ENCODE data around the gene TOM1L2. TPM values are rescaled to one million over a fixed set of nuclear protein-coding genes. Genes with fewer than 3 reads are reported as not detected.

The TOM1L2 gene
- polyA plus RNA-seq, 1 donor from 2014 or later, result 40.9 TPM

- H3F3A ChIP-seq (ENCODE audit: insufficient read depth, low read length, poor library complexity, severe bottlenecking), result no peaks in the 10 kb centered on the region
- H4K20me1 ChIP-seq (ENCODE audit: insufficient read depth), result no peaks in the 10 kb centered on the region
- H3K4me2 ChIP-seq (ENCODE audit: low read length), result no peak overlapping the region
- H3K27ac ChIP-seq (ENCODE audit: low read length), result no peak overlapping the region
- H2AFZ ChIP-seq (ENCODE audit: low read depth, low read length), result no peak overlapping the region
- H3K79me2 ChIP-seq (replicated peaks; ENCODE audit: insufficient read depth, low read length), result no peaks in the 10 kb centered on the region
- no peak overlapping the region for H3K9ac ChIP-seq (ENCODE audit: low read length)
- TF ChIP-seq MXI1 (conservative IDR thresholded peaks at IDR 0.05; ENCODE audit: poor library complexity, severe bottlenecking) (no peak), EP300 (conservative IDR thresholded peaks at IDR 0.05; ENCODE audit: poor library complexity, severe bottlenecking) (no peak), SMC3 (conservative IDR thresholded peaks at IDR 0.05; ENCODE audit: poor library complexity) (no peak)
- no peak overlapping the region for H3K4me3 ChIP-seq (ENCODE audit: low read length)
- H3K9me2 ChIP-seq (ENCODE audit: insufficient read depth, low read length), result no peaks in the 10 kb centered on the region
- H3K9me3 ChIP-seq (ENCODE audit: low read length), result no peaks in the 10 kb centered on the region
- no peaks in the 10 kb centered on the region for H3K36me3 ChIP-seq (ENCODE audit: insufficient read depth, low read length)
- H3K27me3 ChIP-seq (ENCODE audit: insufficient read depth, low read depth, low read length), result no peaks in the 10 kb centered on the region
Measured at GRCh38 chr17:17982801-17983200, 10.6 kb upstream of the TOM1L2 start.

DNA sequence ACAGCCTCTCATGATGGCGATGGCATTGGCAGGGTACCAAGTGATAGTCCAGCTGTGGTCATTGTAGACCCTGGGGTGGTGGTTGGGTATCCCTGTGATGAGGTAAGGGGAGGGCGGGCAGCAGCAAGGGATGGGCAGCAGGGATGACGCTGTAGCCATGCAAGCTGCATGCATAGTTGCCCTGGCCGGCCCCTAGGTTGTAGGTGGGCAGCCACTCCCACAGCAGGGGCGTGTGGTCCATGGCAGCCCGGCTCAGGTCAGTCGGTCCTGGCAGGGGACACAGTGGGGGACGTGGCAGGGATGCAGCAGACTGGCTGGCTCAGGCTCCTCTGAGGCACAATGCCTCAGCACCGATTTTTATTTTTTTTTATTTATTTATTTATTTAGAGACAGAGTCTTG lies 9.1 kb upstream of the TOM1L2 start:
- no peak overlapping the region for H3K27ac ChIP-seq (ENCODE audit: low read length)
- no peaks in the 10 kb centered on the region for H3K9me3 ChIP-seq (ENCODE audit: low read length)
- no peak for TF ChIP-seq RAD21 (conservative IDR thresholded peaks at IDR 0.05)
- TF ChIP-seq POLR2AphosphoS5 (IDR thresholded peaks at IDR 0.05), result no peak
- no peaks in the 10 kb centered on the region for H3K36me3 ChIP-seq (ENCODE audit: insufficient read depth, low read length)
- no peak overlapping the region for H3K9ac ChIP-seq (ENCODE audit: low read length)
- no peaks in the 10 kb centered on the region for H3K79me2 ChIP-seq (replicated peaks; ENCODE audit: insufficient read depth, low read length)
- H3K27me3 ChIP-seq (ENCODE audit: insufficient read depth, low read depth, low read length), result no peaks in the 10 kb centered on the region
- no peaks in the 10 kb centered on the region for H3F3A ChIP-seq (ENCODE audit: insufficient read depth, low read length, poor library complexity, severe bottlenecking)
- H2AFZ ChIP-seq (ENCODE audit: low read depth, low read length), result no peak overlapping the region
- no peaks in the 10 kb centered on the region for H3K9me2 ChIP-seq (ENCODE audit: insufficient read depth, low read length)
- H4K20me1 ChIP-seq (ENCODE audit: insufficient read depth), result no peaks in the 10 kb centered on the region
- H3K4me3 ChIP-seq (ENCODE audit: low read length), result no peak overlapping the region
- H3K4me2 ChIP-seq (ENCODE audit: low read length), result no peak overlapping the region

DNA sequence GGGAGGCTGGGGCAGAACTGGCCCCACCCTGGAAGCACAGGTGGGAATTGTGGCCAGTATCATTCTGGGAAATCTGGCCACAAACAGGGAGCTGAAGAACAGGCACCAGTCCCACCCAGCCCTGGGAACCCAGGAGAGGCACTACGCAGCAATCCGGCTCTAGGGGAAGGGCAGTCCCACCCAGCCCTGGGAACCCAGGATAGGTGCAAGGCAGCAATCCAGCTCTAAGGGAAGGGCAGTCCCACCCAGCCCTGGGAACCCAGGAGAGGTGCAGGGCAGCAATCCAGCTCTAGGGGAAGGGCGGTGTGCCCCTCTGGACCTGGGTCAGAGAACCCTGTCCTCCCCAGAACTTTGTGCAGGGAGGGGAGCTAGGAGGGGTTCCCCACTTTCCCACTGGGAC lies 7.6 kb upstream of the TOM1L2 start:
- no peaks in the 10 kb centered on the region for H3F3A ChIP-seq (ENCODE audit: insufficient read depth, low read length, poor library complexity, severe bottlenecking)
- no peak for TF ChIP-seq EZH2 (IDR thresholded peaks at IDR 0.05; ENCODE audit: borderline replicate concordance, insufficient read depth, low read length, poor library complexity, severe bottlenecking)
- TF ChIP-seq REST (IDR thresholded peaks at IDR 0.05; ENCODE audit: borderline replicate concordance), result no peak
- TF ChIP-seq MXI1 (conservative IDR thresholded peaks at IDR 0.05; ENCODE audit: poor library complexity, severe bottlenecking), result no peak
- TF ChIP-seq SMC3 (conservative IDR thresholded peaks at IDR 0.05; ENCODE audit: poor library complexity), result no peak
- TF ChIP-seq, protein P1, sequence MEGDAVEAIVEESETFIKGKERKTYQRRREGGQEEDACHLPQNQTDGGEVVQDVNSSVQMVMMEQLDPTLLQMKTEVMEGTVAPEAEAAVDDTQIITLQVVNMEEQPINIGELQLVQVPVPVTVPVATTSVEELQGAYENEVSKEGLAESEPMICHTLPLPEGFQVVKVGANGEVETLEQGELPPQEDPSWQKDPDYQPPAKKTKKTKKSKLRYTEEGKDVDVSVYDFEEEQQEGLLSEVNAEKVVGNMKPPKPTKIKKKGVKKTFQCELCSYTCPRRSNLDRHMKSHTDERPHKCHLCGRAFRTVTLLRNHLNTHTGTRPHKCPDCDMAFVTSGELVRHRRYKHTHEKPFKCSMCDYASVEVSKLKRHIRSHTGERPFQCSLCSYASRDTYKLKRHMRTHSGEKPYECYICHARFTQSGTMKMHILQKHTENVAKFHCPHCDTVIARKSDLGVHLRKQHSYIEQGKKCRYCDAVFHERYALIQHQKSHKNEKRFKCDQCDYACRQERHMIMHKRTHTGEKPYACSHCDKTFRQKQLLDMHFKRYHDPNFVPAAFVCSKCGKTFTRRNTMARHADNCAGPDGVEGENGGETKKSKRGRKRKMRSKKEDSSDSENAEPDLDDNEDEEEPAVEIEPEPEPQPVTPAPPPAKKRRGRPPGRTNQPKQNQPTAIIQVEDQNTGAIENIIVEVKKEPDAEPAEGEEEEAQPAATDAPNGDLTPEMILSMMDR (IDR thresholded peaks at IDR 0.05; ENCODE audit: poor library complexity, severe bottlenecking), result no peak
- no peak for TF ChIP-seq EP300 (conservative IDR thresholded peaks at IDR 0.05; ENCODE audit: poor library complexity, severe bottlenecking)
- no peak for TF ChIP-seq TAF1 (IDR thresholded peaks at IDR 0.05; ENCODE audit: low read depth)
- TF ChIP-seq RAD21 (conservative IDR thresholded peaks at IDR 0.05), result no peak
- TF ChIP-seq POLR2AphosphoS5 (IDR thresholded peaks at IDR 0.05), result no peak
- no peak overlapping the region for H3K4me2 ChIP-seq (ENCODE audit: low read length)
- no peak overlapping the region for H2AFZ ChIP-seq (ENCODE audit: low read depth, low read length)
- no peaks in the 10 kb centered on the region for H3K27me3 ChIP-seq (ENCODE audit: insufficient read depth, low read depth, low read length)
- no peak overlapping the region for H3K4me3 ChIP-seq (ENCODE audit: low read length)
- H3K9me3 ChIP-seq (ENCODE audit: low read length), result no peaks in the 10 kb centered on the region
- H4K20me1 ChIP-seq (ENCODE audit: insufficient read depth), result no peaks in the 10 kb centered on the region
- no peaks in the 10 kb centered on the region for H3K9me2 ChIP-seq (ENCODE audit: insufficient read depth, low read length)
- no peak overlapping the region for H3K9ac ChIP-seq (ENCODE audit: low read length)
- H3K79me2 ChIP-seq (replicated peaks; ENCODE audit: insufficient read depth, low read length), result no peaks in the 10 kb centered on the region
- no peaks in the 10 kb centered on the region for H3K36me3 ChIP-seq (ENCODE audit: insufficient read depth, low read length)
- H3K27ac ChIP-seq (ENCODE audit: low read length), result no peak overlapping the region

All from neural cell (in vitro differentiated cells).